ENCODE results near the gene ADGRF4.

The ADGRF4 gene

DNA sequence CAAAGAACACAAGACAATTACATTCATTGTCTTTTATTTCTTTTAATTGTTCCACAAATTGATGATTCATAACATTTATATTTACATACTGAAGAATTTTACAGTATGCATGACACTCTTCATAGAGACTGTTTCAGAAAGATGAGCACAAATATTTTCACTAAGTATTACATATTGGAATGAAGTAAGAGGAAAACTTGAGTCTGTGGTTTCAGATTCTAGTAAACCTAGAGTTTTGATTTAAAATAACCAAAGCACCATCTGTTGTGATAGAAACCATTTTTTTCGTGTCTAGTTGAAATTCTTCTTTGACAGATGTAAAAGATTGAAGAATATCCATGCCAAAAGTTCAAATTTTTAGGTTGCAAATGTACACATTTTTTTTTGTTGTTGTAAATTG lies 51.4 kb downstream of the ADGRF4 start:
- H3K4me3 ChIP-seq (ENCODE audit: low read depth, low read length, poor library complexity, severe bottlenecking), result no peak overlapping the region
- no peak overlapping the region for H3K27ac ChIP-seq (ENCODE audit: low read depth, low read length, poor library complexity, severe bottlenecking)
- no peaks in the 10 kb centered on the region for H3K4me1 ChIP-seq (ENCODE audit: insufficient read depth, low read length, severe bottlenecking)
- no peak overlapping the region for H2AFZ ChIP-seq (ENCODE audit: low read length)
- no peak overlapping the region for H3K9ac ChIP-seq (ENCODE audit: low read length)
- no peaks in the 10 kb centered on the region for H3K36me3 ChIP-seq (ENCODE audit: insufficient read depth, low read length)
- no peaks in the 10 kb centered on the region for H3K27me3 ChIP-seq (ENCODE audit: insufficient read depth, low read length)
- H3F3A ChIP-seq (ENCODE audit: insufficient read depth, low read length), result no peaks in the 10 kb centered on the region
- TF ChIP-seq EZH2 (IDR thresholded peaks at IDR 0.05; ENCODE audit: borderline replicate concordance, low read length), result no peak
- TF ChIP-seq, protein P1, sequence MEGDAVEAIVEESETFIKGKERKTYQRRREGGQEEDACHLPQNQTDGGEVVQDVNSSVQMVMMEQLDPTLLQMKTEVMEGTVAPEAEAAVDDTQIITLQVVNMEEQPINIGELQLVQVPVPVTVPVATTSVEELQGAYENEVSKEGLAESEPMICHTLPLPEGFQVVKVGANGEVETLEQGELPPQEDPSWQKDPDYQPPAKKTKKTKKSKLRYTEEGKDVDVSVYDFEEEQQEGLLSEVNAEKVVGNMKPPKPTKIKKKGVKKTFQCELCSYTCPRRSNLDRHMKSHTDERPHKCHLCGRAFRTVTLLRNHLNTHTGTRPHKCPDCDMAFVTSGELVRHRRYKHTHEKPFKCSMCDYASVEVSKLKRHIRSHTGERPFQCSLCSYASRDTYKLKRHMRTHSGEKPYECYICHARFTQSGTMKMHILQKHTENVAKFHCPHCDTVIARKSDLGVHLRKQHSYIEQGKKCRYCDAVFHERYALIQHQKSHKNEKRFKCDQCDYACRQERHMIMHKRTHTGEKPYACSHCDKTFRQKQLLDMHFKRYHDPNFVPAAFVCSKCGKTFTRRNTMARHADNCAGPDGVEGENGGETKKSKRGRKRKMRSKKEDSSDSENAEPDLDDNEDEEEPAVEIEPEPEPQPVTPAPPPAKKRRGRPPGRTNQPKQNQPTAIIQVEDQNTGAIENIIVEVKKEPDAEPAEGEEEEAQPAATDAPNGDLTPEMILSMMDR (IDR thresholded peaks at IDR 0.05; ENCODE audit: low read length), result no peak
- no peaks in the 10 kb centered on the region for H3K79me2 ChIP-seq (ENCODE audit: insufficient read depth, low read length)
- no peaks in the 10 kb centered on the region for H4K20me1 ChIP-seq (ENCODE audit: insufficient read depth, low read length)
- H3K9me2 ChIP-seq (ENCODE audit: low read depth, low read length), result no peaks in the 10 kb centered on the region
- H3K4me2 ChIP-seq (ENCODE audit: low read length), result no peak overlapping the region
- no peaks in the 10 kb centered on the region for H3K9me3 ChIP-seq (ENCODE audit: low read length)

DNA sequence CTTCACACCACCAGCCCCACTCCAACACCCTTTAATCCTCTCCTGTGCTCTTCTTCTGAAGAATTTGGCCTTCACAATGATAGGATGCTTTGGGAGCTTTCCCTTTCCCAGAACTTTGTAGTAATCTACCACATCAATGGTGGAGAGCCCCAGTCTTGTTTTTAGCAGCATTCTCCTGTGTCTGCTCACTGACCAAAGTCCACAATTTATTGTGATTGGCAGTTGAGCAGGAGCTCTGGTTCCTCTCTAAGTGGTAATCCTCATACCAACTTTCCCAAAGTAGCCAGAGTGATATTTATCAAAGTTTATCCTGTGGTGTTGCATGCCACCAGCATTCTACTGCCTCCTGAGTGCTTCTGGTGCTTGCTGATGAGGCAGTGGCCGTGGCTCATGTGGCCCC lies 54.4 kb downstream of the ADGRF4 start:
- no peak for TF ChIP-seq EZH2 (IDR thresholded peaks at IDR 0.05; ENCODE audit: borderline replicate concordance, low read length)
- TF ChIP-seq, protein P1 (IDR thresholded peaks at IDR 0.05; ENCODE audit: low read length), result no peak
- no peaks in the 10 kb centered on the region for H3K4me1 ChIP-seq (ENCODE audit: insufficient read depth, low read length, severe bottlenecking)
- H3K4me2 ChIP-seq (ENCODE audit: low read length), result no peak overlapping the region
- no peaks in the 10 kb centered on the region for H3K36me3 ChIP-seq (ENCODE audit: insufficient read depth, low read length)
- no peak overlapping the region for H3K27ac ChIP-seq (ENCODE audit: low read depth, low read length, poor library complexity, severe bottlenecking)
- H2AFZ ChIP-seq (ENCODE audit: low read length), result no peak overlapping the region
- H3K79me2 ChIP-seq (ENCODE audit: insufficient read depth, low read length), result no peaks in the 10 kb centered on the region
- H3F3A ChIP-seq (ENCODE audit: insufficient read depth, low read length), result no peaks in the 10 kb centered on the region
- H3K9me3 ChIP-seq (ENCODE audit: low read length), result no peaks in the 10 kb centered on the region
- H3K9ac ChIP-seq (ENCODE audit: low read length), result no peak overlapping the region
- no peaks in the 10 kb centered on the region for H3K9me2 ChIP-seq (ENCODE audit: low read depth, low read length)
- no peaks in the 10 kb centered on the region for H3K27me3 ChIP-seq (ENCODE audit: insufficient read depth, low read length)
- no peaks in the 10 kb centered on the region for H4K20me1 ChIP-seq (ENCODE audit: insufficient read depth, low read length)
- H3K4me3 ChIP-seq (ENCODE audit: low read depth, low read length, poor library complexity, severe bottlenecking), result no peak overlapping the region

DNA sequence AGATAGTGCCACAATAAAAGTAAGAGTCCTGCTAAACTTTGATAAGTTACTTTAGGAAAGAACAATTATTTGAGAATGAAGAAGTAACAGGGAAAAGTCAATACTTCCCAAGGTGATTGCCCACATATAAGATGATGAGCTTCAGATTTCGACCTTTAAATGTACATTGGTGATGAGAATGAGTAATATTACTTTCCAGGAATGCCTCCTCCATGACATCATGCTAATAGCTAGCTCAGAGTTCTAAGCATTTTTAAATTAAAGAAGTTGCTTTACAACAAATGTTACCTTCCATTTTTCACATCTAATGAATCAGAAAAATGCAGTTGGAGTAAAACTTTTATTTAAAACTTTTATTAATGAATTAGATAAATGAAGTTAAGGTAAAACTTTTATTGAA lies 61.0 kb downstream of the ADGRF4 start:
- no peak overlapping the region for H2AFZ ChIP-seq (ENCODE audit: low read length)
- H3K9ac ChIP-seq (ENCODE audit: low read length), result no peak overlapping the region
- H3K4me1 ChIP-seq (ENCODE audit: insufficient read depth, low read length, severe bottlenecking), result no peaks in the 10 kb centered on the region
- no peak overlapping the region for H3K4me3 ChIP-seq (ENCODE audit: low read depth, low read length, poor library complexity, severe bottlenecking)
- H3F3A ChIP-seq (ENCODE audit: insufficient read depth, low read length), result no peaks in the 10 kb centered on the region
- H4K20me1 ChIP-seq (ENCODE audit: insufficient read depth, low read length), result no peaks in the 10 kb centered on the region
- no peak overlapping the region for H3K4me2 ChIP-seq (ENCODE audit: low read length)
- no peaks in the 10 kb centered on the region for H3K27me3 ChIP-seq (ENCODE audit: insufficient read depth, low read length)
- TF ChIP-seq EZH2 (IDR thresholded peaks at IDR 0.05; ENCODE audit: borderline replicate concordance, low read length), result no peak
- no peaks in the 10 kb centered on the region; the same call in 1 of the 2 replicates for H3K9me2 ChIP-seq (ENCODE audit: low read depth, low read length)
- H3K36me3 ChIP-seq (ENCODE audit: insufficient read depth, low read length), result no peaks in the 10 kb centered on the region
- no peak overlapping the region for H3K27ac ChIP-seq (ENCODE audit: low read depth, low read length, poor library complexity, severe bottlenecking)
- H3K9me3 ChIP-seq (ENCODE audit: low read length), result no peaks in the 10 kb centered on the region
- H3K79me2 ChIP-seq (ENCODE audit: insufficient read depth, low read length), result no peaks in the 10 kb centered on the region

DNA sequence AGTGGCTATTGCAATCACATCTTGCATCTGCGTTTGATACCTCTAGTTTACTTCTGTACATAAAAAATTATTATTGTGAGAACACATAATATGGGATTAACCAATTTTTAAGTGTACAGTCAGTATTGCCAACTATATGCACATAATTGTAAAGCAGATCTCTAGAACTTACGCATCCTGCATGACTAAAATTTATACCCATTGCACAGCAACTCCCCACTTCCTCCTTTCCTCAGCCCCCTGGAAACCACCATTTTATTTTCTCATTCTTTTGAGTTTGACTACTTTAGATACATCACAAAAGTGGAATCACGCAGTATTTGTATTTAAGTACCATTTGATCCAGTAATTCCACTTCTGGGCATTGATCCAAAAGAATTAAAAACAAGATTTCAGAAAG lies 64.1 kb downstream of the ADGRF4 start:
- Histone ChIP-seq H3K9me3 (ENCODE audit: low read length) (no peaks in the 10 kb centered on the region), H3K4me1 (ENCODE audit: insufficient read depth, low read length, severe bottlenecking) (no peaks in the 10 kb centered on the region), H3K36me3 (ENCODE audit: insufficient read depth, low read length) (no peaks in the 10 kb centered on the region), H3K4me2 (ENCODE audit: low read length) (no peak overlapping the region), H4K20me1 (ENCODE audit: insufficient read depth, low read length) (no peaks in the 10 kb centered on the region), H3K79me2 (ENCODE audit: insufficient read depth, low read length) (no peaks in the 10 kb centered on the region), H3K27ac (ENCODE audit: low read depth, low read length, poor library complexity, severe bottlenecking) (no peak overlapping the region), H2AFZ (ENCODE audit: low read length) (no peak overlapping the region), H3K9ac (ENCODE audit: low read length) (no peak overlapping the region), H3K9me2 (ENCODE audit: low read depth, low read length) (no peaks in the 10 kb centered on the region; the same call in 1 of the 2 replicates), H3K27me3 (ENCODE audit: insufficient read depth, low read length) (no peaks in the 10 kb centered on the region), H3K4me3 (ENCODE audit: low read depth, low read length, poor library complexity, severe bottlenecking) (no peak overlapping the region), H3F3A (ENCODE audit: insufficient read depth, low read length) (no peaks in the 10 kb centered on the region)
- TF ChIP-seq, protein P1 (IDR thresholded peaks at IDR 0.05; ENCODE audit: low read length), result no peak
- no peak for TF ChIP-seq EZH2 (IDR thresholded peaks at IDR 0.05; ENCODE audit: borderline replicate concordance, low read length)

Measured in OCI-LY1 (cell line).